Measurements from ENCODE around the gene LRCH1. TPM values are rescaled to one million over a fixed set of nuclear protein-coding genes. Genes with fewer than 3 reads are reported as not detected.
A peak's percentile ranks its signal among the peaks of the same experiment; 100 is the strongest.

LRCH1 gene
- total RNA-seq, 3 donors from 2014 or later, result 17.0 to 40.4 (median 24.6) TPM

DNA sequence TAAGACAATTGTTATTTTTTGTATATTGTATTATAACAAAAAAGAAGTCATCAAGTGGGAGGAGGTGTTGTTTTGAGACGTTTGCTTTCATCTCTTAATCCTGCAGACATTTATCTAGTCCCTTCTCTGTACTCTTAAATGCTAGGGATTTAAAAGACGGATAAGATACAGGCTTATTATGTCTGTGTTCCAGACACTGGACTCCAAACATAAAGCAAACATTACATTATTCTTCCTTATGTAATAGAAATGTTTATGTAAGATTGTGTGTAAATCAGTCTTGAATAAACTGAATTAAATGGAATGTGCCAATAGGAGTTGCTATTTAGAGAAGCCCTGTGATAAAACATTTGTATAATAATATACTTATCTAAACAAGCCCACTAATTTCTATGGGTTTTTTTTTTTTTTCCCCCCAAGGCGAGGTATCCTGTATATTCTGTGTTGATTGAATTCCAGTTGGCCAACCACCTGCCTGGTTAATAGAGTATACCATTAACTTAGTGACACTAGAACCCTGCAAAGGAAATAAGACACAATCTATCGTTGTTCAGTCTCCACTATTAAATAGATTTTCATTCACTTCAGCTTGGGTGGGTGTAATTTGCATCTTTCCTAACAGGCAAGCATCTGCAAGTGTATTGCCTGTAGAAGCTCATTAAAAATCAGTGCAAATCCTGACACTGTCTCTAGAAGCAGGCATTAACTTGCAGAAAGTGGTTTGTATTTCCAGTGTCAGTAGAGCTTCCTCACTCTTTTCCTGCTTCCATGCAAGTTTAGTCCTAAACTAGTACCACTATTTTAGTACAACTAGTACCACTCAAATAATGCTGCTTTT lies 69.0 kb downstream of the LRCH1 start:
- Histone ChIP-seq H3K9me3 (no peaks in the 10 kb centered on the region), H3K27ac (peak overlapping the region in 1 of 2 donors; percentile 10), H3K4me3 (no peak overlapping the region), H3K27me3 (no peaks in the 10 kb centered on the region), H3K4me1 (no peaks in the 10 kb centered on the region), H3K36me3 (no peaks in the 10 kb centered on the region)
- DNase-seq (ENCODE audit: low spot score in 2 of 2), result no peak
- intact Hi-C loops (cut with DNase I; ENCODE audit: low total_unique reads), result no loop called here
- no peak for TF ChIP-seq POLR2AphosphoS5 (IDR thresholded peaks at IDR 0.05)
- no peak for TF ChIP-seq CTCF (IDR thresholded peaks at IDR 0.05)
- TF ChIP-seq POLR2A (IDR thresholded peaks at IDR 0.05), result no peak

DNA sequence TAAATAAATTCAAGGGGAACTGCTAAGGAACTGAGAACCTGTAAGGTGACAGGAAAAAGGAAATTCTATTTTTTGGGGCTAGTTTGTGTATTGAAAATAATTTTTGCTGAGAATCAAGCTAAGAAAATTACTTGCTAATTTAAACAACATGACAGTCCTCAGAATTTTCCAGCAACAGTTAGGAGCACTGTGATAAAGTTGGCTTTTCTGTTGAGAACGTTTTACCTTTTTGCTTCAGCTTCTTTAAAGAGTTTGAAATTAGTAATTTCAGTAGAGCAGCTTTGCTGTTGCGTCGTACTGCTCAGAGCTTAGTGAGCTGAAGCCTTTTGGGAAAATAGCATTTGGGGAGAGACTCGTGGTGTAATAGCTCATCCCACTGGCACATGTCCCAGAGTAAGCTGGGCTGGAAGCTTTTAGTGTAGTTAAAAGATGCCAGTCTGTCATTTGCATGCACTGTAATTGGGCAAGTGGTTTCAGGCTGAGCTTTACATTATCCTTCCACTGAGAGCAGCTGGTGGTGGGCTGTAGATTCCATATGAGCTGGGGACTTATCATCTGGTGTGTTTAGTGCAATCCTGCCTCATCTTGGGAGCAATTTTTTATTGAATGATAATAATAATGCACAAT lies 69.8 kb downstream of the LRCH1 start:
- intact Hi-C loops (cut with DNase I; ENCODE audit: low total_unique reads), result no loop called here
- no peaks in the 10 kb centered on the region for H3K4me1 ChIP-seq
- peak overlapping the region; percentile 10 to 27 for H3K27ac ChIP-seq

DNA sequence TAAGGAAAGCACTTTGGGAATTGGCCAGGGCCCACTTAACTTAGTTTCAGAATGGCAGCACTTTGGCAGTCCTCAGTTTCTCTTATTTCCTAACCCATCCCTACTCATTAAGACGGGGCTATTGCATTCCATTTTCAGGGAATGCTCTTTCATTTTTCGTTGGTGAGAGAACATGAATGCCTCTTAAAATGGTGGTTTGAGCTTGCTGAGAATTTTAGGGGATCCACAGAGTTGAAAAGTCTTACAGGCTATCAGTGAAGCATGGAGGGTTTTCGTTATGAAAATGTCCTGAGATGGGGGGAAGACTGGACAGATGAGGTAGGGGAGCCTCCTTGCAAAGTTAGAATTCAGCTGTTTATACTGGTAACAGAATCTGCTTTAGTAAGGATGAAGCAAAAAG lies 71.4 kb downstream of the LRCH1 start:
- no peaks in the 10 kb centered on the region for H3K4me1 ChIP-seq

More for the DNA sequence above, 69.8 kb downstream of the LRCH1 start:
- TF ChIP-seq POLR2A (IDR thresholded peaks at IDR 0.05), result no peak
- Histone ChIP-seq H3K27me3 (no peaks in the 10 kb centered on the region), H3K36me3 (no peaks in the 10 kb centered on the region), H3K4me3 (no peak overlapping the region), H3K9me3 (no peaks in the 10 kb centered on the region)
- DNase-seq (ENCODE audit: low spot score in 2 of 2), result peak in 1 of 2 donors; percentile 39

DNA sequence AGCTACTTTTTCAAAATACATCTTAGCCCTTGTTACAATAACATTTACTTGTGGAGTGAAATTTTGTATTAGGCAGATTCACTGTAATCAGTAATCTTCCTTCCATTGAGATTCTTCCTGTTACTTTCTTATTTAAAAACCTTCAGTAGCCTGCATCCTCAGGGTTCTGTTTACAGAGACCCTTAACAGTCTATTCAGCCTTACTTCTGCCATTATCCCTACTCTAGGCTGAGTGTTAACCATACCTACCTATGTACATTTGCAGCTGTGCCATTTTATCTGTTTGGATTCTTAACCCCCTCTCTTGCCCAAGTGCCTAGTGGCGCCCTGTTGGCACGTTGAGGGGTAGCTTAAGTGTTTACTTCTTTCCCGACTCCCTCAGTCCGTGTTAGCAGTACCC lies 71.9 kb downstream of the LRCH1 start:
- intact Hi-C loops (cut with DNase I; ENCODE audit: low total_unique reads), result loop anchor here (2.0 kb wide), 1 partner anchor 20 kb away; no protein-coding TSS in a partner anchor
- Histone ChIP-seq H3K9me3 (no peaks in the 10 kb centered on the region), H3K4me1 (no peaks in the 10 kb centered on the region), H3K27ac (no peak overlapping the region), H3K27me3 (no peaks in the 10 kb centered on the region), H3K4me3 (no peak overlapping the region), H3K36me3 (no peaks in the 10 kb centered on the region)
- TF ChIP-seq POLR2AphosphoS5 (IDR thresholded peaks at IDR 0.05) (no peak), CTCF (IDR thresholded peaks at IDR 0.05) (no peak), POLR2A (IDR thresholded peaks at IDR 0.05) (no peak)
- DNase-seq (ENCODE audit: low spot score in 2 of 2), result no peak

More for the DNA sequence above, 71.4 kb downstream of the LRCH1 start:
- no peak overlapping the region for H3K27ac ChIP-seq
- DNase-seq (ENCODE audit: low spot score in 2 of 2), result no peak
- TF ChIP-seq CTCF (IDR thresholded peaks at IDR 0.05) (no peak), POLR2AphosphoS5 (IDR thresholded peaks at IDR 0.05) (no peak), POLR2A (IDR thresholded peaks at IDR 0.05) (no peak)
- intact Hi-C loops (cut with DNase I; ENCODE audit: low total_unique reads), result loop anchor here (2.0 kb wide), 1 partner anchor 20 kb away; no protein-coding TSS in a partner anchor
- H3K4me3 ChIP-seq, result no peak overlapping the region
- H3K9me3 ChIP-seq, result no peaks in the 10 kb centered on the region
- H3K27me3 ChIP-seq, result no peaks in the 10 kb centered on the region
- H3K36me3 ChIP-seq, result no peaks in the 10 kb centered on the region

DNA sequence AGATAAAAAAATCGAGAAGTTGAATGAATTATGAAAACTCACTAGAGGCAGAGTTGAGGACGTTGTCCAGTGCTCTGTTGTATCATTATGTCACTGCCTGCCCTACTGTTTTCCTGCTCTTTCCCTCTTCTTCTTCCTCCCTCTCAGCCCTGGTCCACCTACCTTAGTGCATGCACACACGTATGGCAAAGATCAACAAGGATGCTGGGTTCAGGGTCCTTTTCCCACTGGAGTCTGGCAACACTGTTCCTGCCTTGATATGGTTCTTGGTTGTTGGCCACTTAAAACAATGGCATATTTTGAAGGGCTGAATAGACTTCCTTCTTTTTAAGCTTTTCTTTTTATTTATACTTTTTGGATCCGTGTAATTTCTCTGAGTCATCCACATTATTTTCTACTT lies 74.5 kb downstream of the LRCH1 start:
- Histone ChIP-seq H3K4me3 (no peak overlapping the region), H3K27me3 (no peaks in the 10 kb centered on the region), H3K4me1 (no peaks in the 10 kb centered on the region), H3K9me3 (no peaks in the 10 kb centered on the region), H3K27ac (no peak overlapping the region), H3K36me3 (no peaks in the 10 kb centered on the region)
- TF ChIP-seq POLR2A (IDR thresholded peaks at IDR 0.05), result no peak
- TF ChIP-seq CTCF (IDR thresholded peaks at IDR 0.05), result no peak
- TF ChIP-seq POLR2AphosphoS5 (IDR thresholded peaks at IDR 0.05), result no peak
- intact Hi-C loops (cut with DNase I; ENCODE audit: low total_unique reads), result no loop called here
- DNase-seq (ENCODE audit: low spot score in 2 of 2), result no peak
